ENCODE data around the gene TIMP2. TPM values are rescaled to one million over a fixed set of nuclear protein-coding genes. Genes with fewer than 3 reads are reported as not detected.

The TIMP2 gene
- total and polyA plus RNA-seq, 2 of the 8 experiments (the other 6 are each of a cell fraction or from before 2014, with no cell fraction given): 18.2 to 43.3 TPM

GRCh38 chr17:78819806-78820792 lies 105.1 kb downstream of the TIMP2 start:
- Histone ChIP-seq H3K79me2 (ENCODE audit: control insufficient read depth in 1 of 2, insufficient read depth in 2 of 2, low read length in 2 of 2) (peaks cover 0 to 8% of the 10 kb centered on the region in 2 experiments; a peak in 1 of 4 replicates), H3K9ac (replicated peaks in 1 of 4; ENCODE audit: extremely low read depth in 1 of 4, low read depth in 3 of 4, low read length in 3 of 4) (no peak overlapping the region), H3K4me3 (ENCODE audit: extremely low read depth in 1 of 4, insufficient read depth in 2 of 4, low read depth in 3 of 4, low read length in 4 of 4) (no peak overlapping the region), H3K36me3 (ENCODE audit: control insufficient read depth in 2 of 4, insufficient read depth in 4 of 4, low read length in 3 of 4) (peaks cover 48 to 80% (median 77%) of the 10 kb centered on the region in 4 experiments), H3K27ac (ENCODE audit: low read depth, low read length) (no peak overlapping the region), H3K18ac (ENCODE audit: extremely low read depth, low read length) (no peak overlapping the region), H3K23me2 (ENCODE audit: low read depth, low read length) (no peaks in the 10 kb centered on the region), H4K5ac (ENCODE audit: insufficient read length, low read depth, low read length) (no peak overlapping the region), H2BK120ac (replicated peaks; ENCODE audit: low read depth, low read length) (no peak overlapping the region), H3K14ac (ENCODE audit: insufficient read length) (no peak overlapping the region), H3K56ac (replicated peaks; ENCODE audit: insufficient read length, low read depth, low read length) (no peak overlapping the region), H3K4ac (replicated peaks; ENCODE audit: insufficient read length, low read depth, low read length) (no peak overlapping the region), H4K8ac (ENCODE audit: extremely low read depth, insufficient read depth, low read length) (no peak overlapping the region), H2BK5ac (ENCODE audit: low read depth, low read length) (no peak overlapping the region), H3K79me1 (ENCODE audit: low read depth, low read length) (peaks cover 4% of the 10 kb centered on the region), H2BK15ac (ENCODE audit: low read length) (no peak overlapping the region), H3K23ac (ENCODE audit: insufficient read length) (no peak overlapping the region), H3K9me3 (ENCODE audit: insufficient read depth in 2 of 2, low read depth in 1 of 2, low read length in 1 of 2) (no peaks in the 10 kb centered on the region), H3K4me1 (replicated peaks in 1 of 4; ENCODE audit: control insufficient read depth in 3 of 4, insufficient read depth in 4 of 4, low read length in 3 of 4) (no peaks in the 10 kb centered on the region), H3K27me3 (replicated peaks in 1 of 4; ENCODE audit: control insufficient read depth in 3 of 4, extremely low read depth in 1 of 4, insufficient read depth in 3 of 4, low read length in 3 of 4) (no peaks in the 10 kb centered on the region), H3K4me2 (ENCODE audit: insufficient read depth in 1 of 2, low read depth in 2 of 2, low read length in 2 of 2) (no peak overlapping the region), H4K20me1 (replicated peaks in 1 of 2; ENCODE audit: control insufficient read depth in 1 of 2, insufficient read depth in 2 of 2, low read length in 2 of 2) (peaks cover 10 to 14% of the 10 kb centered on the region in 2 experiments), H2AFZ (ENCODE audit: low read length) (no peak overlapping the region), H2AK5ac (ENCODE audit: low read depth, low read length) (no peak overlapping the region), H2BK12ac (ENCODE audit: low read depth, low read length) (no peak overlapping the region), H2BK20ac (ENCODE audit: low read length) (no peak overlapping the region), H4K91ac (replicated peaks; ENCODE audit: insufficient read length, low read length) (no peak overlapping the region)
- no peak for DNase-seq (ENCODE audit: low read depth in 1 of 2, low spot score in 2 of 2)
- FAIRE-seq: no peak
- ChIA-PET POLR2A (ENCODE audit: partially characterized antibody) (interaction anchor here (0.6 to 3.2 kb wide), 5 partner anchors 8 to 36 kb away, joined by 3 to 12 read pairs (median 3); no protein-coding TSS in a partner anchor), CTCF (ENCODE audit: partially characterized antibody) (interaction anchor here (0.6 to 2.0 kb wide), 5 partner anchors 8 to 323 kb away, joined by 3 to 5 read pairs (median 4); no protein-coding TSS in a partner anchor)
- 96% methylated on average over 18 of the region's 18 CpGs; no CpG with 5 or more reads in 1 of the 2 experiments for WGBS, 2 experiments (ENCODE audit: extremely low coverage in 1 of 2, insufficient coverage in 1 of 2, insufficient read length in 1 of 2, insufficient replicate concordance in 2 of 2, low coverage in 1 of 2, low lambda C conversion rate in 2 of 2, missing lambda C conversion rate in 1 of 2)
- TF ChIP-seq, protein P1, sequence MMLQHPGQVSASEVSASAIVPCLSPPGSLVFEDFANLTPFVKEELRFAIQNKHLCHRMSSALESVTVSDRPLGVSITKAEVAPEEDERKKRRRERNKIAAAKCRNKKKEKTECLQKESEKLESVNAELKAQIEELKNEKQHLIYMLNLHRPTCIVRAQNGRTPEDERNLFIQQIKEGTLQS (IDR thresholded peaks at IDR 0.05; ENCODE audit: insufficient read depth, low read depth, low read length): no peak
- TF ChIP-seq GABPA (IDR thresholded peaks at IDR 0.05; ENCODE audit: borderline replicate concordance, insufficient read depth, low read length) (no peak), EZH2 (IDR thresholded peaks at IDR 0.05; ENCODE audit: low read depth, low read length, severe bottlenecking) (no peak), CBX5 (IDR thresholded peaks at IDR 0.05; ENCODE audit: low read depth, low read length) (no peak), TAF7 (optimal IDR thresholded peaks at IDR 0.05; ENCODE audit: borderline replicate concordance, low read depth, low read length) (no peak)
- TF ChIP-seq, protein P2, sequence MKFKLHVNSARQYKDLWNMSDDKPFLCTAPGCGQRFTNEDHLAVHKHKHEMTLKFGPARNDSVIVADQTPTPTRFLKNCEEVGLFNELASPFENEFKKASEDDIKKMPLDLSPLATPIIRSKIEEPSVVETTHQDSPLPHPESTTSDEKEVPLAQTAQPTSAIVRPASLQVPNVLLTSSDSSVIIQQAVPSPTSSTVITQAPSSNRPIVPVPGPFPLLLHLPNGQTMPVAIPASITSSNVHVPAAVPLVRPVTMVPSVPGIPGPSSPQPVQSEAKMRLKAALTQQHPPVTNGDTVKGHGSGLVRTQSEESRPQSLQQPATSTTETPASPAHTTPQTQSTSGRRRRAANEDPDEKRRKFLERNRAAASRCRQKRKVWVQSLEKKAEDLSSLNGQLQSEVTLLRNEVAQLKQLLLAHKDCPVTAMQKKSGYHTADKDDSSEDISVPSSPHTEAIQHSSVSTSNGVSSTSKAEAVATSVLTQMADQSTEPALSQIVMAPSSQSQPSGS (IDR thresholded peaks at IDR 0.05; ENCODE audit: low read length): no peak
- TF ChIP-seq, protein P3, sequence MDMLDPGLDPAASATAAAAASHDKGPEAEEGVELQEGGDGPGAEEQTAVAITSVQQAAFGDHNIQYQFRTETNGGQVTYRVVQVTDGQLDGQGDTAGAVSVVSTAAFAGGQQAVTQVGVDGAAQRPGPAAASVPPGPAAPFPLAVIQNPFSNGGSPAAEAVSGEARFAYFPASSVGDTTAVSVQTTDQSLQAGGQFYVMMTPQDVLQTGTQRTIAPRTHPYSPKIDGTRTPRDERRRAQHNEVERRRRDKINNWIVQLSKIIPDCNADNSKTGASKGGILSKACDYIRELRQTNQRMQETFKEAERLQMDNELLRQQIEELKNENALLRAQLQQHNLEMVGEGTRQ (IDR thresholded peaks at IDR 0.05; ENCODE audit: low read length): no peak

All from H1 (cell line).